C4-2B (cell line): ENCODE results near the gene CDC42BPA.

Experiments used
- ZFX ChIP-seq: fragments of 450-650 bp; IDR thresholded peaks from 2 replicates; pipeline ENCODE4 v1.6.1; 2017
- TF ChIP-seq, protein P1 (sequence below): fragments of 450-650 bp; conservative IDR thresholded peaks from 2 replicates; pipeline ENCODE4 v1.5.1; 2017; ENCODE audit warnings: mild to moderate bottlenecking

DNA sequence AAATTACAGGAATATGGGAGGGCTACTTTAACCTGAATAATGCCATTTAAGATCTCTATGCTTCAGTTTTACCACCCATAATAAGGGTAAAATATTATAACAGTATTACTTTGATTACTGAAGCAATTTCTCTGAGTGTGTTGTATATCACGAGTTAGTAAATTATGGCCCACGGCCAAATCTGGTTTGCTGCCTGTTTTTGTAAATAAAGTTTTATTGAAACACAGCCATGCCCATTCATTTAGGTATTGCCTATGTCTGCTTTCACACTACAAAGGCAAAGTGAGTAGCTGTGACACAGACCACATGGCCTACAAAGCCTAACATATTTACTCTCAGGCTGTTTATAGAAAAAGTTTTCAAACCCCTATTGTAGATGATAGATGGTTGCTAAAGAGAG is 156.8 kb downstream of the CDC42BPA start:
- TF ChIP-seq, protein P1, sequence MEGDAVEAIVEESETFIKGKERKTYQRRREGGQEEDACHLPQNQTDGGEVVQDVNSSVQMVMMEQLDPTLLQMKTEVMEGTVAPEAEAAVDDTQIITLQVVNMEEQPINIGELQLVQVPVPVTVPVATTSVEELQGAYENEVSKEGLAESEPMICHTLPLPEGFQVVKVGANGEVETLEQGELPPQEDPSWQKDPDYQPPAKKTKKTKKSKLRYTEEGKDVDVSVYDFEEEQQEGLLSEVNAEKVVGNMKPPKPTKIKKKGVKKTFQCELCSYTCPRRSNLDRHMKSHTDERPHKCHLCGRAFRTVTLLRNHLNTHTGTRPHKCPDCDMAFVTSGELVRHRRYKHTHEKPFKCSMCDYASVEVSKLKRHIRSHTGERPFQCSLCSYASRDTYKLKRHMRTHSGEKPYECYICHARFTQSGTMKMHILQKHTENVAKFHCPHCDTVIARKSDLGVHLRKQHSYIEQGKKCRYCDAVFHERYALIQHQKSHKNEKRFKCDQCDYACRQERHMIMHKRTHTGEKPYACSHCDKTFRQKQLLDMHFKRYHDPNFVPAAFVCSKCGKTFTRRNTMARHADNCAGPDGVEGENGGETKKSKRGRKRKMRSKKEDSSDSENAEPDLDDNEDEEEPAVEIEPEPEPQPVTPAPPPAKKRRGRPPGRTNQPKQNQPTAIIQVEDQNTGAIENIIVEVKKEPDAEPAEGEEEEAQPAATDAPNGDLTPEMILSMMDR, result no peak
- TF ChIP-seq ZFX, result no peak
